Right ventricle myocardium inferior (tissue), 1 donor: ENCODE results near the gene FAM20C. TPM values are rescaled to one million over a fixed set of nuclear protein-coding genes. Genes with fewer than 3 reads are reported as not detected.
A peak's percentile ranks its signal among the peaks of the same experiment; 100 is the strongest.
"Not testable (repeated sequence)": the region's sequence is repeated elsewhere in the genome, so short reads cannot be mapped to it uniquely, and the experiment has no call there.

Source experiments
- ATAC-seq: fragments of 200-7000 bp; cut with Tn5 transposase; one replicate; pipeline ENCODE4 v1.9.1; 2020; ENCODE audit warnings: mild to moderate bottlenecking, moderate library complexity
- DNase-seq: peaks from one replicate; pipeline ENCODE4 v3.0.0; 2021; ENCODE audit errors: missing footprints
- intact Hi-C: fragments of 100-400 bp; cut with DNase I; formaldehyde crosslinking; loops from one replicate; pipeline ENCODE4 v1.11.0; 2022
- total RNA-seq: library from RNA; stranded (reverse); fragmentation: NEBNext Ultra II Directional; extraction: Animal tissue kit (Norgen Biotek cat#: 25700); gene quantifications from one replicate; pipeline ENCODE4 v1.2.1, GENCODE V29; 2021
- donor health status: DM: no; HTN: yes; CAD: no; lungs with severe emphysema.

FAM20C gene
- total RNA-seq, 1 donor from 2014 or later: 26.1 TPM

- ATAC-seq (no peak), DNase-seq (peak; percentile 62)
- intact Hi-C loops: no loop called here
Observed at GRCh38 chr7:169276-170172, 22.8 kb upstream of the FAM20C start.

GRCh38 chr7:170551-171363 lies 21.6 kb upstream of the FAM20C start:
- intact Hi-C loops: no loop called here
- DNase-seq (peak; percentile 51), ATAC-seq (no peak)

- intact Hi-C loops: no loop called here
- no peak for ATAC-seq
- DNase-seq: no peak
Observed at GRCh38 chr7:171364-171904, 20.9 kb upstream of the FAM20C start.

GRCh38 chr7:171912-172515 lies 20.4 kb upstream of the FAM20C start:
- ATAC-seq: no peak
- intact Hi-C loops: no loop called here
- peak; percentile 14 for DNase-seq

- DNase-seq (no peak), ATAC-seq (no peak)
- intact Hi-C loops: no loop called here
Observed at GRCh38 chr7:173209-173918, 19.0 kb upstream of the FAM20C start.

GRCh38 chr7:174716-175115 lies 17.7 kb upstream of the FAM20C start:
- ATAC-seq: no peak
- intact Hi-C loops: no loop called here
- DNase-seq: no peak

- ATAC-seq: no peak
- DNase-seq: no peak
- intact Hi-C loops: no loop called here
Observed at GRCh38 chr7:175955-176354, 16.4 kb upstream of the FAM20C start.

GRCh38 chr7:176381-176780 lies 16.0 kb upstream of the FAM20C start:
- ATAC-seq: no peak
- intact Hi-C loops: no loop called here
- DNase-seq: no peak

GRCh38 chr7:176786-177459 lies 15.4 kb upstream of the FAM20C start:
- DNase-seq (no peak), ATAC-seq (no peak)
- intact Hi-C loops: no loop called here

- DNase-seq: no peak
- no peak for ATAC-seq
- intact Hi-C loops: no loop called here
Observed at GRCh38 chr7:178444-178843, 13.9 kb upstream of the FAM20C start.

- ATAC-seq: peak; percentile 89
- DNase-seq: peak; percentile 86
- intact Hi-C loops: no loop called here
Observed at GRCh38 chr7:179209-179681, 13.1 kb upstream of the FAM20C start.

GRCh38 chr7:179948-180694 lies 12.2 kb upstream of the FAM20C start:
- intact Hi-C loops: no loop called here
- DNase-seq: peak; percentile 62

GRCh38 chr7:181738-182137 lies 10.6 kb upstream of the FAM20C start:
- no peak for ATAC-seq
- DNase-seq: no peak
- intact Hi-C loops: no loop called here

More at GRCh38 chr7:179948-180694, 12.2 kb upstream of the FAM20C start:
- ATAC-seq: no peak

GRCh38 chr7:182502-182901 lies 9.9 kb upstream of the FAM20C start:
- not testable (repeated sequence) for ATAC-seq

GRCh38 chr7:183496-184292 lies 8.7 kb upstream of the FAM20C start:
- intact Hi-C loops: no loop called here
- DNase-seq (no peak), ATAC-seq (no peak)

More at GRCh38 chr7:182502-182901, 9.9 kb upstream of the FAM20C start:
- DNase-seq, intact Hi-C loops: not testable (repeated sequence)
